ENCODE results near the gene HAL. TPM values are rescaled to one million over a fixed set of nuclear protein-coding genes. Genes with fewer than 3 reads are reported as not detected.

HAL gene
- total RNA-seq, 2 donors from 2014 or later, result 1.6 TPM; not detected in 1

Other genes starting within 250 kb of the HAL start
- 10 to 100 TPM; 72.3 to 79.2 TPM for gene NTN4, start 205.6 kb downstream of the HAL start, total RNA-seq
- 1 to 10 TPM; 6.5 to 9.1 TPM for gene SNRPF, start 137.4 kb downstream of the HAL start, total RNA-seq
- not detected for gene CCDC38, start 53.7 kb downstream of the HAL start, total RNA-seq
- gene AMDHD1, start 53.0 kb downstream of the HAL start, total RNA-seq, result 1 to 10 TPM in 1 of 2 donors, not detected in 1; 6.8 TPM
- gene LTA4H, start 39.2 kb upstream of the HAL start, total RNA-seq, result 10 to 100 TPM; 39.9 to 68.5 TPM
- 10 to 100 TPM; 19.9 to 40.6 TPM for gene ELK3, start 198.0 kb upstream of the HAL start, total RNA-seq